GM21390 (cell line): ENCODE measurements around the gene PAK2.
"Not testable (repeated sequence)": the region's sequence is repeated elsewhere in the genome, so short reads cannot be mapped to it uniquely, and the experiment has no call there.

Source experiments
- ATAC-seq: cut with Tn5 transposase; IDR thresholded peaks from one replicate; pipeline ENCODE4 v1.9.1; 2021; ENCODE audit not compliant: unreplicated experiment

The PAK2 gene

GRCh38 chr3:196842567-196843434, 103.1 kb downstream of the PAK2 start:
- no peak for ATAC-seq

DNA sequence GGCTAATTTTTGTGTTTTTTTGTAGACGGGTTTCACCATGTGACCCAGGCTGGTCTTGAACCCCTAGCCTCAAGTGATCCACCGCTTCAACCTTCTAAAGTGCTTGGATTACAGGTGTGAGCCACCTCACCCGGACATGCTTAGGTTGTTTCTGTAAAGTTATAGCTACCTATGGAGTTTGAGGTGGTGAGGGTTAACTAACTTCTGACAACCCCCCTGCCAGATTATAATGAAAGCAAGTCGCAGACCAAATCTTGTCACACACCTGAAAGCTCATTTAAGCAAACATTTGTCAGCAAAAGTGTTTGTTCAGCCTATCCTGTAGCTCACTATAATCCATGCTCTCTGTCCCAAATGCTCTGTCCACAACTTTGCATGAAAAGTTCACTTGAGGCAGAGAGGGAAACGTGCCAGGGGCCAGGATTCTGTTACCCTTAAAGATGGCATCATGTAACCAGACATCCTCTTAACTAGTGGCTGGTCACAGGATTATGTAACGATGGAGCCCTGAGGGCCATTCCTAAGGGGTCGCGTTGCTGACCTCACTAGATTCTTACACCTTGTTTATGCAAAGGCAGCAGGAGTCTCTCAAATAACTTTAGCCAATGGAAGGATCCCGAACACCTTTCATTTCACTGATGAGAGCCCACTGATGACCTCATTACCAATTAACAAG, 103.9 kb downstream of the PAK2 start:
- ATAC-seq = no peak

GRCh38 chr3:196844235-196845219, 104.9 kb downstream of the PAK2 start:
- not testable (repeated sequence) for ATAC-seq

- not testable (repeated sequence) for ATAC-seq
Observed at GRCh38 chr3:196848375-196848774, 108.7 kb downstream of the PAK2 start.

DNA sequence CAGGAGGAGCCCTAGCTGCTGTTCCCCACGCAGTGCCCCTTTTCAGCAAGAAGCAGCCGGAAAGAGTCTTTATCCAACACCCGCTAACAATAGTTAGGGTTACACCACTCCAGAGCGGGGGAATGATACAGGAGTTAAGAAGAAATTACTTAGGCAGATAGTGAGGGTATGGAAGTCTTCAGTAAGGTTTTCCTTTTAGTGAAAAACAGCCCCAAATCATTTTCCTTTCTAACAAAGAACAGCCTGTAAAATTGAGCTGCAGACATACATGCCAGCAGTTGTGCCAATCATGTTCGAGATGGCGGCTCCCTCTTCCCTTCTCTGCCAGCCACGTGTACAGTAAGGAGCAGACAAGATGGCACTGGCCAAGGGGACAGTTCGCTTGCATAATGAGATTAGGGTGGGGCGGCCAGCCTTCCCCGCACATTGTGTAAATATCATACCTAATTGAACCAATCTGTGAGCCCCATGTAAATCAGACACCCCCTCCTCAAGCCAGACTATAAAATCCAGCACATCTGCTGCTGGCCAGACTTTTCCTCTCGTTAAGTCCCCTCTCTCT, 109.6 kb downstream of the PAK2 start:
- no peak for ATAC-seq

DNA sequence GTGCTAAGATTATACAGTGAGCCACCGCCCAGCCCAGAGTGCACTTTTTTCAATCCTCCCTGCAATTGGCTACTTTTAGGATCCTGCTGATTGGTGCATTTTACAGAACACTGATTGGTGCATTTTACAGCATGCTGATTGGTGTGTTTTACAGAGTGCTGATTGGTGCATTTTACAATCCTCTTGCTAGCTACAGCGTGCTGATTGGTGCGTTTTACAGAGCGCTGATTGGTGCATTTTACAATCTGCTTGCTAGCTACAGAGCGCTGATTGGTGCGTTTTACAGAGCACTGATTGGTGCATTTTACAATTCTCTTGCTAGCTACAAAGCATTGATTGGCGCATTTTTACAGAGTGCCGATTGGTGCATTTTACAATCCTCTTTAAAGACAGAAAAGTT, 123.3 kb downstream of the PAK2 start:
- not testable (repeated sequence) for ATAC-seq

DNA sequence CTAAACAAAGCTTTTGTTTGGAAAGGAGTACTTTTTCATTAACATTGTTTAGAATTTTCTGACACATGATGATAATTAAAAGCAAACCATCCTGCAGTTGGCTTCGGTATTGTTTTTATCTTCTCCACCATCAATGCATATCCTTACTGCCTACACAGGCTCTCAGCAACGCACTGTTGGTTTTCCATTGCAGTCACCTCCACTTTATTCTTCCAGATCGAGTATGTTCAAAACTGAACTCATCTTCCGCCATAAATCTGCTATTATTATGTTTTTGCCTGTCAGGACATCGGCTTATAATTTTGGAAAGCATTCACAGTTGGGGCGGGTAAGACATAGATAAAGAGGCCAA, 127.5 kb downstream of the PAK2 start:
- no peak for ATAC-seq

GRCh38 chr3:196867507-196868296, 128.0 kb downstream of the PAK2 start, which contains the start of gene SENP5:
Gene SENP5, plus strand, starts transcription at chr3:196867920. Its CDS starts 17,262 bp downstream, at chr3:196885182.
- peak; percentile 86 for ATAC-seq

- peak; percentile 20 for ATAC-seq
Observed at GRCh38 chr3:196868297-196868661, 128.6 kb downstream of the PAK2 start.

DNA sequence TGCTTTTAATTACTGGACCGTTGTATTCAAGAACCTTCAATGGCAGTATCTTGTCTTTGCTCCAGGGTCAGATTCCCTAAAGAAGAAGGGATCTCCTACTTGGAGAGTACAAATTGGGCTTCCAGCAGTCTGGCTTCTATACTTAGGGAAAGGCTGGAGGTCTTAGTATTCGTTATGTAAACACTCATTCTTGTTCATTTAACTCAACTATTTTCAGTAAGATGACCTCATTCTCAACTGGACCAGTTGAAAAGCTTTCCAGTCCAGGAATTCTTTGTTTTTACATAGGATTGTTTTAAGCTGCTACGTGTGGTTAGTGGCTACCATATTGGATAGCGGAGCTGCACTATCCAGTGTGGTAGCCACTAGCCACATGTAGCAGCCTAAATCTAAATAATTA, 132.7 kb downstream of the PAK2 start:
- ATAC-seq = no peak

- not testable (repeated sequence) for ATAC-seq
Observed at GRCh38 chr3:196874511-196875094, 134.9 kb downstream of the PAK2 start.

- ATAC-seq = no peak
Observed at GRCh38 chr3:196875258-196875657, 135.6 kb downstream of the PAK2 start.
